ENCODE data around the gene HOXD8.

DNA sequence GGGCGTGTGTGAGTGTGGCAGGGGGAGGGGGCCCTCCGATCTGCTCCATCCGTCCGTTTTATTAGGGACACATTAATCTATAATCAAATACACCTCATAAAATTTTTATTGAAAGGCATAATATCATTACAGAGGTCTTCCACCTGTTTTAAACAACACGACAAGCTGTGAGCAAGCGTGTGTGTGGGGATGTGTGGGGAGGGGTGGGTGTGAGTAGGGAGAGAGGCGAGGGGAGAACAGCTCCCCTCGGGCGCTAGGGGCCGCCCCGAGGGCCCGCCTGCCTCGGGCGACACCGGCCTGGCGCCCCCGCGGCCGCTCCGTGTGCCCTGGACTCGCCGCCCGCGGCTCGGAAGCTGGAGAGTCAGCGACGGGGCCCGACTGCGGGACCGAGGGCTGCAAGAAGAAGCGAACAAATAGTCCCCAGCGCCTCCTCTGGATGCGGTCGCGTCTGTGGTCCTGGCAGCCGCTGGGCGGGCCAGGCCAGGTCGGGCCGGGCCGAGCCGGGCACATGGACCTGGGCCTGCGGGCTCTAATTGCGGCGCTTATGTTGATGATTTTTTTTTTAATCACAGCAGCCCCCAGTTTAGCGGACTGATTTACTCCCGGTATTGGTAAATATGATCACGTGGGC lies 7.3 kb upstream of the HOXD8 start:
- TF ChIP-seq POLR2AphosphoS5 (IDR thresholded peaks at IDR 0.05; ENCODE audit: low read depth, low read length) = no peak
- no peak for TF ChIP-seq SIN3A (IDR thresholded peaks at IDR 0.05; ENCODE audit: borderline replicate concordance, insufficient read depth, low read length)
- no peak for TF ChIP-seq REST (IDR thresholded peaks at IDR 0.05; ENCODE audit: insufficient read depth in 1 of 2, low read depth in 2 of 2, low read length in 2 of 2)
- TF ChIP-seq TAF1 (IDR thresholded peaks at IDR 0.05; ENCODE audit: borderline replicate concordance, insufficient read depth, low read length) = no peak
